GM12878 (cell line): ENCODE measurements around the gene USP14.
"Not testable (repeated sequence)": the region's sequence is repeated elsewhere in the genome, so short reads cannot be mapped to it uniquely, and the experiment has no call there.

Experiments
- BACH1 ChIP-seq: fragments of 450-650 bp; IDR thresholded peaks from 2 replicates; pipeline ENCODE4 v1.6.1; 2017; ENCODE audit warnings: mild to moderate bottlenecking, borderline replicate concordance
- CEBPB ChIP-seq, 2 experiments: fragments of 150-350 bp in 1 of 2; IDR thresholded peaks; 2 replicates each; pipeline ENCODE4 v1.6.1; 2012 to 2014; ENCODE audit warnings: low read depth in 2 of 2, low read length in 2 of 2, borderline replicate concordance in 1 of 2, inconsistent platforms in 1 of 2
- CHD4 ChIP-seq: fragments of 200-600 bp; sonication (generic); IDR thresholded peaks from 2 replicates; pipeline ENCODE4 v1.6.1; 2016; ENCODE audit warnings: mild to moderate bottlenecking
- CTCF ChIP-seq, 3 experiments: IDR thresholded peaks in 2 of 3; conservative IDR thresholded peaks in 1 of 3; 2 replicates each; pipeline ENCODE4 v1.5.1; 2011; ENCODE audit warnings: low read depth in 3 of 3, low read length in 3 of 3, mild to moderate bottlenecking in 3 of 3, control low read depth in 2 of 3, moderate library complexity in 2 of 3, inconsistent platforms in 1 of 3, mixed read lengths in 1 of 3; ENCODE audit not compliant: control insufficient read depth in 2 of 3, insufficient read depth in 1 of 3; ENCODE audit errors: extremely low read depth in 1 of 3
- EGR1 ChIP-seq, 2 experiments: IDR thresholded peaks; 1 replicate in 1 of 2; 2 replicates in 1 of 2; pipeline ENCODE4 v1.6.1; 2011 to 2012; ENCODE audit warnings: low read depth in 2 of 2, low read length in 2 of 2, borderline replicate concordance in 1 of 2, mild to moderate bottlenecking in 1 of 2, moderate library complexity in 1 of 2
- EZH2 ChIP-seq: IDR thresholded peaks from 2 replicates; pipeline ENCODE4 v1.6.1; 2012; ENCODE audit warnings: low read depth, mild to moderate bottlenecking, control low read depth, inconsistent platforms, low read length, borderline replicate concordance; ENCODE audit not compliant: control insufficient read depth

- TF ChIP-seq EGR1 (IDR thresholded peaks at IDR 0.05; ENCODE audit: borderline replicate concordance in 1 of 2, low read depth in 2 of 2, low read length in 2 of 2); BACH1; CTCF (IDR thresholded peaks at IDR 0.05 in 2 of 3, conservative IDR thresholded peaks at IDR 0.05 in 1 of 3; ENCODE audit: control insufficient read depth in 2 of 3, extremely low read depth in 1 of 3, insufficient read depth in 1 of 3, low read depth in 3 of 3, low read length in 3 of 3); CHD4; CEBPB (IDR thresholded peaks at IDR 0.05; ENCODE audit: borderline replicate concordance in 1 of 2, low read depth in 2 of 2, low read length in 2 of 2); EZH2: not testable (repeated sequence)
Measured at GRCh38 chr18:112015-112733, 46.2 kb upstream of the USP14 start.
